Measurements from ENCODE around the gene PTCHD1. TPM values are rescaled to one million over a fixed set of nuclear protein-coding genes. Genes with fewer than 3 reads are reported as not detected.

Gene PTCHD1
- total and polyA plus RNA-seq, 10 of the 15 experiments (the other 5 are each of a cell fraction or from before 2014, with no cell fraction given) = not detected

DNA sequence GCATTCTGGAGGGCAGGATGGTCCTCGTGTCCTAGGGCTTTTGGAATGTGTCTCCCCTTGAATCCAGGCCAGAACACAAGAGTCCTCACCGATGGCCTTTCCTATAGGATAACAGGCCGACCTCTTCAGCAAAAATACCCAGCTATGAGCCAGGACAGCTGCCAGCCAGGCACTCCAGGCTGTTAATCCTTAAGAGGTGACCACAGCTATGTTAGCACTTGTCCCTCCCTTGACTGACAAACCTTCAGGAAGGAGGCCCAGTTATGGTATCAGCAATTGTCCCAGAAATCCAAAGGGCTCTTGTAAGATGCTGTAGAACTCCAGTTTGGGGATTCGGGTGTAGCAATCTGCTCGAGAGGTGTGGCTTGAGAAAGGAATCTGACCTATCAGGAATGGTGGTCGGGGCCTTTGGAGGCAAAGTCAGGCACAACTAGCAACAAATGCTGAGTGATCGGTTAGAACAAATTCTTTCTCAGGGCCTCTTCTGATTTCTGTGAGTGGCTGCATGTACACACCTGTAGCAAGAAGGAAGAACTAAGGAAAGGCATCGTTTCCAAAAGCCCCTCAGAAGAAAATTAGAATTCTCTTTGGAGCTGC, 54.6 kb downstream of the PTCHD1 start:
- no peak overlapping the region for H3K27ac ChIP-seq (ENCODE audit: control insufficient read depth, insufficient read depth)
- no TSS peak for BruUV-seq (replicated peaks)
- in situ Hi-C loops (cut with MboI) = no loop called here
- no peaks in the 10 kb centered on the region for H3K36me3 ChIP-seq (ENCODE audit: control insufficient read depth in 2 of 2, insufficient read depth in 2 of 2, low read length in 1 of 2)
- ChIA-PET POLR2A (no interaction called here), SMC1A (ENCODE audit: uncharacterized antibody, unreplicated experiment) (no interaction called here), RAD21 (ENCODE audit: unreplicated experiment) (no interaction called here), CTCF (no interaction called here)
- WGBS (ENCODE audit: insufficient coverage, insufficient replicate concordance, low lambda C conversion rate, missing lambda C conversion rate) = 6% methylated on average over 8 of the region's 8 CpGs
- H3K9ac ChIP-seq (ENCODE audit: control insufficient read depth, insufficient read depth, low read length) = no peak overlapping the region
- no peaks in the 10 kb centered on the region for H4K20me1 ChIP-seq (ENCODE audit: control insufficient read depth, insufficient read depth)
- no peaks in the 10 kb centered on the region for H3K27me3 ChIP-seq (replicated peaks in 1 of 2; ENCODE audit: control insufficient read depth in 2 of 2, insufficient read depth in 2 of 2, low read length in 1 of 2)
- no peak for ATAC-seq
- intact Hi-C loops (cut with micrococcal nuclease; ENCODE audit: unreplicated experiment) = no loop called here
- no peak overlapping the region for H3K4me2 ChIP-seq (ENCODE audit: control insufficient read depth, insufficient read depth)
- H3K9me3 ChIP-seq (replicated peaks; ENCODE audit: control insufficient read depth, insufficient read depth, low read length) = no peaks in the 10 kb centered on the region
- no peaks in the 10 kb centered on the region for H3K79me2 ChIP-seq (ENCODE audit: control insufficient read depth, insufficient read depth, low read length)
- H2AFZ ChIP-seq (ENCODE audit: control insufficient read depth, low read depth, low read length) = no peak overlapping the region
- no peaks in the 10 kb centered on the region for H3K4me1 ChIP-seq (ENCODE audit: control insufficient read depth, insufficient read depth, low read length)
- no peak for FAIRE-seq
- DNase-seq (ENCODE audit: low read depth, low spot score) = no peak
- H3K4me3 ChIP-seq = no peak overlapping the region
- TF ChIP-seq, protein P1, sequence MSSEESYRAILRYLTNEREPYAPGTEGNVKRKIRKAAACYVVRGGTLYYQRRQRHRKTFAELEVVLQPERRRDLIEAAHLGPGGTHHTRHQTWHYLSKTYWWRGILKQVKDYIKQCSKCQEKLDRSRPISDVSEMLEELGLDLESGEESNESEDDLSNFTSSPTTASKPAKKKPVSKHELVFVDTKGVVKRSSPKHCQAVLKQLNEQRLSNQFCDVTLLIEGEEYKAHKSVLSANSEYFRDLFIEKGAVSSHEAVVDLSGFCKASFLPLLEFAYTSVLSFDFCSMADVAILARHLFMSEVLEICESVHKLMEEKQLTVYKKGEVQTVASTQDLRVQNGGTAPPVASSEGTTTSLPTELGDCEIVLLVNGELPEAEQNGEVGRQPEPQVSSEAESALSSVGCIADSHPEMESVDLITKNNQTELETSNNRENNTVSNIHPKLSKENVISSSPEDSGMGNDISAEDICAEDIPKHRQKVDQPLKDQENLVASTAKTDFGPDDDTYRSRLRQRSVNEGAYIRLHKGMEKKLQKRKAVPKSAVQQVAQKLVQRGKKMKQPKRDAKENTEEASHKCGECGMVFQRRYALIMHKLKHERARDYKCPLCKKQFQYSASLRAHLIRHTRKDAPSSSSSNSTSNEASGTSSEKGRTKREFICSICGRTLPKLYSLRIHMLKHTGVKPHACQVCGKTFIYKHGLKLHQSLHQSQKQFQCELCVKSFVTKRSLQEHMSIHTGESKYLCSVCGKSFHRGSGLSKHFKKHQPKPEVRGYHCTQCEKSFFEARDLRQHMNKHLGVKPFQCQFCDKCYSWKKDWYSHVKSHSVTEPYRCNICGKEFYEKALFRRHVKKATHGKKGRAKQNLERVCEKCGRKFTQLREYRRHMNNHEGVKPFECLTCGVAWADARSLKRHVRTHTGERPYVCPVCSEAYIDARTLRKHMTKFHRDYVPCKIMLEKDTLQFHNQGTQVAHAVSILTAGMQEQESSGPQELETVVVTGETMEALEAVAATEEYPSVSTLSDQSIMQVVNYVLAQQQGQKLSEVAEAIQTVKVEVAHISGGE (CRISPR knock-in tag; IDR thresholded peaks at IDR 0.05) = no peak
- TF ChIP-seq HDAC2 (IDR thresholded peaks at IDR 0.05) (no peak), NR2F1 (conservative IDR thresholded peaks at IDR 0.05) (no peak), SIX5 (IDR thresholded peaks at IDR 0.05; ENCODE audit: low read depth, low read length, severe bottlenecking) (no peak), POLR2AphosphoS5 (IDR thresholded peaks at IDR 0.05; ENCODE audit: low read length) (no peak), ESRRA (IDR thresholded peaks at IDR 0.05; ENCODE audit: low read length) (no peak), PAX8 (IDR thresholded peaks at IDR 0.05) (no peak), ZNF217 (IDR thresholded peaks at IDR 0.05) (no peak), STAT3 (IDR thresholded peaks at IDR 0.05; ENCODE audit: low read depth, low read length) (no peak), ZBED1 (IDR thresholded peaks at IDR 0.05; ENCODE audit: borderline replicate concordance) (no peak), POLR2A (IDR thresholded peaks at IDR 0.05; ENCODE audit: low read depth, low read length) (no peak), HDAC6 (IDR thresholded peaks at IDR 0.05; ENCODE audit: unreplicated experiment) (no peak), GABPA (IDR thresholded peaks at IDR 0.05; ENCODE audit: low read depth) (no peak), SREBF2 (IDR thresholded peaks at IDR 0.05; ENCODE audit: low read length) (no peak)
- TF ChIP-seq, protein P2, sequence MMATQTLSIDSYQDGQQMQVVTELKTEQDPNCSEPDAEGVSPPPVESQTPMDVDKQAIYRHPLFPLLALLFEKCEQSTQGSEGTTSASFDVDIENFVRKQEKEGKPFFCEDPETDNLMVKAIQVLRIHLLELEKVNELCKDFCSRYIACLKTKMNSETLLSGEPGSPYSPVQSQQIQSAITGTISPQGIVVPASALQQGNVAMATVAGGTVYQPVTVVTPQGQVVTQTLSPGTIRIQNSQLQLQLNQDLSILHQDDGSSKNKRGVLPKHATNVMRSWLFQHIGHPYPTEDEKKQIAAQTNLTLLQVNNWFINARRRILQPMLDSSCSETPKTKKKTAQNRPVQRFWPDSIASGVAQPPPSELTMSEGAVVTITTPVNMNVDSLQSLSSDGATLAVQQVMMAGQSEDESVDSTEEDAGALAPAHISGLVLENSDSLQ (IDR thresholded peaks at IDR 0.05) = no peak

All from GM12878 (cell line).